Trophoblast cell (in vitro differentiated cells and primary cell): ENCODE results near the gene USP5.

Source experiments
- DNase-seq, 2 donors: peaks; one replicate each; pipeline ENCODE4 v3.0.0-alpha.2; 2016
- H2AFZ ChIP-seq: 2 replicates; pipeline ENCODE4 v1.6.1; 2013; ENCODE audit warnings: low read length, moderate library complexity, mild to moderate bottlenecking; ENCODE audit not compliant: insufficient read depth, poor library complexity
- H2AK5ac ChIP-seq: 2 replicates; pipeline ENCODE4 v1.6.1; 2013; ENCODE audit warnings: mild to moderate bottlenecking, low read length
- H2BK120ac ChIP-seq: 2 replicates; pipeline ENCODE4 v1.6.1; 2013; ENCODE audit warnings: low read length, mild to moderate bottlenecking, moderate library complexity; ENCODE audit not compliant: insufficient read depth, poor library complexity
- H2BK12ac ChIP-seq: 2 replicates; pipeline ENCODE4 v1.6.1; 2013; ENCODE audit warnings: mild to moderate bottlenecking, low read length, moderate library complexity
- H2BK5ac ChIP-seq: 2 replicates; pipeline ENCODE4 v1.6.1; 2013; ENCODE audit warnings: low read length, low read depth, moderate library complexity, mild to moderate bottlenecking; ENCODE audit not compliant: poor library complexity
- H3K14ac ChIP-seq: 2 replicates; pipeline ENCODE4 v1.6.1; 2013; ENCODE audit warnings: mild to moderate bottlenecking, low read length
- H3K18ac ChIP-seq: 2 replicates; pipeline ENCODE4 v1.6.1; 2013; ENCODE audit warnings: mild to moderate bottlenecking, low read length
- H3K23ac ChIP-seq: 2 replicates; pipeline ENCODE4 v1.6.1; 2013; ENCODE audit warnings: low read length
- H3K27ac ChIP-seq: 2 replicates; pipeline ENCODE4 v1.5.1; 2013; ENCODE audit warnings: low read depth, mild to moderate bottlenecking, inconsistent platforms, low read length, moderate library complexity
- H3K27me3 ChIP-seq: 2 replicates; pipeline ENCODE4 v1.6.1; 2013; ENCODE audit warnings: inconsistent platforms, mild to moderate bottlenecking, low read length, moderate library complexity; ENCODE audit not compliant: insufficient read depth
- H3K36me3 ChIP-seq, 2 experiments: 1 replicate in 1 of 2; 2 replicates in 1 of 2; pipeline ENCODE4 v1.6.1; 2013; ENCODE audit warnings: low read length in 2 of 2, mild to moderate bottlenecking in 2 of 2, moderate library complexity in 1 of 2; ENCODE audit not compliant: insufficient read depth in 2 of 2, control insufficient read depth in 1 of 2
- H3K4ac ChIP-seq: 2 replicates; pipeline ENCODE4 v1.6.1; 2013; ENCODE audit warnings: low read depth, mild to moderate bottlenecking, low read length, moderate library complexity
- H3K4me1 ChIP-seq, 2 experiments: 1 replicate in 1 of 2; 2 replicates in 1 of 2; pipeline ENCODE4 v1.6.1; 2013; ENCODE audit warnings: low read length in 2 of 2, mild to moderate bottlenecking in 2 of 2, moderate library complexity in 1 of 2; ENCODE audit not compliant: insufficient read depth in 2 of 2, control insufficient read depth in 1 of 2
- H3K4me2 ChIP-seq: 2 replicates; pipeline ENCODE4 v1.6.1; 2013; ENCODE audit warnings: inconsistent platforms, mild to moderate bottlenecking, low read length, moderate library complexity
- H3K4me3 ChIP-seq: 2 replicates; pipeline ENCODE4 v1.5.1; 2013; ENCODE audit warnings: mild to moderate bottlenecking, low read depth, low read length, inconsistent platforms
- H3K79me1 ChIP-seq: one replicate; pipeline ENCODE4 v1.6.1; 2013; ENCODE audit warnings: low read length
- H3K79me2 ChIP-seq: 2 replicates; pipeline ENCODE4 v1.6.1; 2013; ENCODE audit warnings: low read length, mild to moderate bottlenecking; ENCODE audit not compliant: control insufficient read depth, insufficient read depth, poor library complexity
- H3K9ac ChIP-seq: 2 replicates; pipeline ENCODE4 v1.6.1; 2013; ENCODE audit warnings: mild to moderate bottlenecking, low read length
- H3K9me3 ChIP-seq: 2 replicates; pipeline ENCODE4 v1.6.1; 2013; ENCODE audit warnings: low read depth, mild to moderate bottlenecking, control low read depth, inconsistent platforms, low read length; ENCODE audit not compliant: insufficient read depth
- H4K12ac ChIP-seq: 2 replicates; pipeline ENCODE4 v1.6.1; 2013; ENCODE audit warnings: low read depth, mild to moderate bottlenecking, low read length, moderate library complexity
- H4K8ac ChIP-seq: 2 replicates; pipeline ENCODE4 v1.6.1; 2013; ENCODE audit warnings: low read depth, mild to moderate bottlenecking, low read length, moderate library complexity
- H4K91ac ChIP-seq: one replicate; pipeline ENCODE4 v1.6.1; 2013; ENCODE audit warnings: low read depth, mild to moderate bottlenecking, low read length, moderate library complexity
- WGBS: extraction: QIAGEN DNeasy Blood & Tissue Kit; methylation state at CpG from one replicate; pipeline ENCODE4 v1.1.7; 2013; ENCODE audit warnings: missing lambda C conversion rate; ENCODE audit not compliant: insufficient read length, insufficient coverage; ENCODE audit errors: extremely low coverage; 5-methylcytosine and 5-hydroxymethylcytosine counted together

The USP5 gene

DNA sequence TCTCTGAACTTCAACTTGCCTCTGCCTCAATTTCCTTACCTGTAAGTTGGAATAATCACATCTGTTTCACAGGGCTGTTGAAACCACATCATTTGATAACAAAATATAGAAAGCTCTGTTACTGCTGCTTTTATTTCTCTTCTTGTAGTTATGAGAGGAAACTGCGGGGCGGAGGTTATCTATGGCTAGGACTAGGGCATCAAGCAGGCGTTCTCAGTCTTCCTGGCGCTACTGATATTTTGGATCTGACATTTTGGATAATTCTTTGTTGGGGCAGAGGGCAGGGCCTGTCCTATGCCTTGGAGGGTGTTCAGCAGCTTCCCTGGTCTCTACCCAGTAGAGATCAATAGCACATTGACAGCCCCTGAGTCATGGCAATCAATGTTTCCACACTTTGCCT is 19.8 kb upstream of the USP5 start:
- H2BK5ac ChIP-seq = no peak overlapping the region

DNA sequence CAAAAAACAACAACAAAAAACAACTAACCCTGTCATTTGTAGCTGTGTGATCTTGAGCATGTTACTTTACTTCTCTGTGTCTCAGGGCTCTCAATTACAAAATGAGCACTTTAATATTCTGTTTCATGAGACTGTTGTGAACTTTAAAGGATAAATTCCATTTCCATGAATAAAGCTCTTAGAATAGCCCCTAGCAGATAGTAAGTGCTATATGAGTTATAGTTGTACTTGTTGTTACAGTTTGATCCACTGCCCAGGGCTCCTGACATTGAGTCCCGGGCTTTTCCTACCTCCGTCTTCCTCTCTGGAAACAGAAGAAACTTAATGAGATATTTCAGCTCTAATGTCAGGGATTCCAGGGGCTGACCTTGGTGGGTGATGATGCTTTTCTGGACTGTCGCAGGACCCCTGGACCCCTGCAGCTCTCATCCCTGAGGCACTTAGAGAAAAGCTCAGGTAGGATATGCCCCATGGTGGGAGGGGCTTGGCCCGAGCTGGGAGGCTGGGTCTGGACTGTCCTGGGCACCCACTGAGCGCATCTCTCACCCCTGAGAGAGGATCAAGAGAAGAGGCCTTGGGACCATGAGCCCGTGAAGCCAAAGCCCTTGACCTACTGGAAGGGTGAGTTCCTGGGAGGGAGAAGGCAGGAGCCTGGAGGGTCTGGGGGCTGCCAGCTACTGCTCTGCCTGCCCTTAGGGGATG is 18.6 kb upstream of the USP5 start:
- no peak overlapping the region for H3K4me3 ChIP-seq
- H3K4me1 ChIP-seq = peaks cover 0 to 3% of the 10 kb centered on the region in 2 experiments
- H2AFZ ChIP-seq = no peak overlapping the region
- H4K12ac ChIP-seq = no peak overlapping the region
- no peak for DNase-seq
- no peak overlapping the region for H2BK12ac ChIP-seq
- H3K4ac ChIP-seq = no peak overlapping the region
- peaks cover 48 to 53% of the 10 kb centered on the region in 2 experiments for H3K36me3 ChIP-seq
- no peak overlapping the region for H3K18ac ChIP-seq
- H2AK5ac ChIP-seq = no peak overlapping the region
- H3K79me2 ChIP-seq = peaks cover 8% of the 10 kb centered on the region
- no peak overlapping the region for H4K8ac ChIP-seq
- H3K27ac ChIP-seq = no peak overlapping the region
- WGBS = no CpG with 5 or more reads among the region's 6 CpGs
- no peak overlapping the region for H3K9ac ChIP-seq
- H3K23ac ChIP-seq = no peak overlapping the region
- no peak overlapping the region for H3K14ac ChIP-seq
- no peak overlapping the region for H2BK5ac ChIP-seq
- H4K91ac ChIP-seq = no peak overlapping the region
- no peaks in the 10 kb centered on the region for H3K9me3 ChIP-seq
- peaks cover 10% of the 10 kb centered on the region for H3K79me1 ChIP-seq
- H3K27me3 ChIP-seq = no peaks in the 10 kb centered on the region
- H2BK120ac ChIP-seq = no peak overlapping the region
- H3K4me2 ChIP-seq = no peak overlapping the region

More for the DNA sequence above, 19.8 kb upstream of the USP5 start:
- no peak overlapping the region for H4K12ac ChIP-seq
- no peak overlapping the region for H3K27ac ChIP-seq
- no peak overlapping the region for H3K4me3 ChIP-seq
- H3K36me3 ChIP-seq = peaks cover 38 to 42% of the 10 kb centered on the region in 2 experiments
- no peak overlapping the region for H3K23ac ChIP-seq
- no peak overlapping the region for H3K14ac ChIP-seq
- H2AK5ac ChIP-seq = no peak overlapping the region
- no peak overlapping the region for H3K9ac ChIP-seq
- no CpG with 5 or more reads among the region's 4 CpGs for WGBS
- H3K4me1 ChIP-seq = peaks cover 0 to 10% of the 10 kb centered on the region in 2 experiments
- no peak overlapping the region for H3K18ac ChIP-seq
- no peak overlapping the region for H3K4me2 ChIP-seq
- H2BK12ac ChIP-seq = no peak overlapping the region
- H4K91ac ChIP-seq = no peak overlapping the region
- H4K8ac ChIP-seq = no peak overlapping the region
- H3K4ac ChIP-seq = no peak overlapping the region
- DNase-seq = no peak
- H2AFZ ChIP-seq = no peak overlapping the region
- no peaks in the 10 kb centered on the region for H3K27me3 ChIP-seq
- no peaks in the 10 kb centered on the region for H3K9me3 ChIP-seq
- H2BK120ac ChIP-seq = no peak overlapping the region
- peaks cover 8% of the 10 kb centered on the region for H3K79me2 ChIP-seq
- H3K79me1 ChIP-seq = peaks cover 10% of the 10 kb centered on the region

DNA sequence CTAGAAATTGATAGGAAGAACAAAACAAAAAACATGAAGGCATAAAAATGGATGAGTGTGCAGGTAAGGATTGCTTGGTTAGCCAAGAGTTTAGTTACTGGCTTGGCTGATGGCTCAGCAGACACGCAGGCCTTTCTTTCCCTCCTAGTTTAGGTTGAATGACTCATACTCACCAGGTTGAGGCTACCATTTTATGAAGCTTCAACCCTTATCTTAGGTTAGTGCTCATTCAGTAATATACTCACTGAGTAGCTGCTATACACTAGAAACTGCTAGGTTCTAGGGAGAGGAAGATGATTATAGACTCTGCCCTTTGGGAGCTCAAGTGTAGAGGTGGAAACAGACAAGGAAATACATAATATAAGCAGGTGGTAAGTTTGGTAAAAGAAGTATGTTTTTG is 17.7 kb upstream of the USP5 start:
- Histone ChIP-seq H3K9me3 (no peaks in the 10 kb centered on the region), H3K23ac (no peak overlapping the region), H3K4me1 (peaks cover 0 to 1% of the 10 kb centered on the region in 2 experiments), H3K4me3 (no peak overlapping the region), H4K8ac (no peak overlapping the region), H3K79me1 (peaks cover 2% of the 10 kb centered on the region), H3K36me3 (peaks cover 53 to 59% of the 10 kb centered on the region in 2 experiments), H3K18ac (no peak overlapping the region), H3K4me2 (no peak overlapping the region), H2AFZ (no peak overlapping the region), H2BK12ac (no peak overlapping the region), H3K27me3 (no peaks in the 10 kb centered on the region), H2BK5ac (no peak overlapping the region), H4K12ac (no peak overlapping the region), H3K9ac (no peak overlapping the region), H3K14ac (no peak overlapping the region), H3K79me2 (peaks cover under 1% of the 10 kb centered on the region), H2AK5ac (no peak overlapping the region), H4K91ac (no peak overlapping the region), H3K4ac (no peak overlapping the region), H2BK120ac (no peak overlapping the region), H3K27ac (no peak overlapping the region)
- no CpG with 5 or more reads among the region's 1 CpG for WGBS
- DNase-seq = no peak

DNA sequence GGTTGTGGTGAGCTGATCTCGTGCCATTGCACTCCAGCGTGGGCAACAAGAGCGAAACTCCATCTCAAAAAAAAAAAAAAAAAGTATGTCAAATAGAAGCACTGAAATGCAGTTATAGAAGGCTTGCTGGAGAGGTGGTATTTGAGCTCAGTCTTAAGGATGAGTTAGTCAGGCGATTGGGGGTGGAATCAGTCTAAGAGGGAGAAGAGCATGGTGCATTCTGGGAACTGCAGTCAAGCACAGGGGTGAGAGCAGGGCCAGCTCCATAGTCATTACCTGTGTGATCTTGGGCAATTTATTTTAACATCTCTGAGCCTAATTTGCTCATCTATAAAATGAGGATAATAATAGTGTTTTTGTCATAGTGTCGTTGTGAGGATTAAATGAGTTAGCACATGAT is 17.1 kb upstream of the USP5 start:
- H2AK5ac ChIP-seq = no peak overlapping the region
- no peak overlapping the region for H4K91ac ChIP-seq
- H3K36me3 ChIP-seq = peaks cover 59 to 64% of the 10 kb centered on the region in 2 experiments
- no peak overlapping the region for H2BK12ac ChIP-seq
- no peaks in the 10 kb centered on the region for H3K27me3 ChIP-seq
- H2BK120ac ChIP-seq = no peak overlapping the region
- H3K27ac ChIP-seq = no peak overlapping the region
- no peaks in the 10 kb centered on the region for H3K9me3 ChIP-seq
- no peak overlapping the region for H3K4me3 ChIP-seq
- WGBS = no CpG with 5 or more reads among the region's 5 CpGs
- H3K23ac ChIP-seq = no peak overlapping the region
- no peaks in the 10 kb centered on the region for H3K79me1 ChIP-seq
- no peak overlapping the region for H3K9ac ChIP-seq
- no peaks in the 10 kb centered on the region for H3K79me2 ChIP-seq
- no peak overlapping the region for H3K18ac ChIP-seq
- H3K4ac ChIP-seq = no peak overlapping the region
- H3K4me1 ChIP-seq = no peaks in the 10 kb centered on the region
- no peak overlapping the region for H3K4me2 ChIP-seq
- H3K14ac ChIP-seq = no peak overlapping the region
- no peak overlapping the region for H2AFZ ChIP-seq
- DNase-seq = no peak
- H2BK5ac ChIP-seq = no peak overlapping the region
- no peak overlapping the region for H4K12ac ChIP-seq
- H4K8ac ChIP-seq = no peak overlapping the region
